Measurements from ENCODE around the gene CBX5. TPM values are rescaled to one million over a fixed set of nuclear protein-coding genes. Genes with fewer than 3 reads are reported as not detected.

The CBX5 gene
- total RNA-seq, 4 donors from 2014 or later: 13.2 to 26.4 (median 20.4) TPM

GRCh38 chr12:54210400-54210790 is 69.5 kb downstream of the CBX5 start:
- H3K4me3 ChIP-seq (ENCODE audit: low read depth, poor library complexity, severe bottlenecking): no peak overlapping the region
- 92 to 93% methylated on average over 5 of the region's 5 CpGs for WGBS, 2 donors
- no peak for TF ChIP-seq POLR2A (IDR thresholded peaks at IDR 0.05)
- TF ChIP-seq, protein P1, sequence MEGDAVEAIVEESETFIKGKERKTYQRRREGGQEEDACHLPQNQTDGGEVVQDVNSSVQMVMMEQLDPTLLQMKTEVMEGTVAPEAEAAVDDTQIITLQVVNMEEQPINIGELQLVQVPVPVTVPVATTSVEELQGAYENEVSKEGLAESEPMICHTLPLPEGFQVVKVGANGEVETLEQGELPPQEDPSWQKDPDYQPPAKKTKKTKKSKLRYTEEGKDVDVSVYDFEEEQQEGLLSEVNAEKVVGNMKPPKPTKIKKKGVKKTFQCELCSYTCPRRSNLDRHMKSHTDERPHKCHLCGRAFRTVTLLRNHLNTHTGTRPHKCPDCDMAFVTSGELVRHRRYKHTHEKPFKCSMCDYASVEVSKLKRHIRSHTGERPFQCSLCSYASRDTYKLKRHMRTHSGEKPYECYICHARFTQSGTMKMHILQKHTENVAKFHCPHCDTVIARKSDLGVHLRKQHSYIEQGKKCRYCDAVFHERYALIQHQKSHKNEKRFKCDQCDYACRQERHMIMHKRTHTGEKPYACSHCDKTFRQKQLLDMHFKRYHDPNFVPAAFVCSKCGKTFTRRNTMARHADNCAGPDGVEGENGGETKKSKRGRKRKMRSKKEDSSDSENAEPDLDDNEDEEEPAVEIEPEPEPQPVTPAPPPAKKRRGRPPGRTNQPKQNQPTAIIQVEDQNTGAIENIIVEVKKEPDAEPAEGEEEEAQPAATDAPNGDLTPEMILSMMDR (IDR thresholded peaks at IDR 0.05): no peak
- DNase-seq (ENCODE audit: low spot score in 2 of 2): no peak
- intact Hi-C loops (cut with DNase I; ENCODE audit: low total_unique reads): no loop called here

DNA sequence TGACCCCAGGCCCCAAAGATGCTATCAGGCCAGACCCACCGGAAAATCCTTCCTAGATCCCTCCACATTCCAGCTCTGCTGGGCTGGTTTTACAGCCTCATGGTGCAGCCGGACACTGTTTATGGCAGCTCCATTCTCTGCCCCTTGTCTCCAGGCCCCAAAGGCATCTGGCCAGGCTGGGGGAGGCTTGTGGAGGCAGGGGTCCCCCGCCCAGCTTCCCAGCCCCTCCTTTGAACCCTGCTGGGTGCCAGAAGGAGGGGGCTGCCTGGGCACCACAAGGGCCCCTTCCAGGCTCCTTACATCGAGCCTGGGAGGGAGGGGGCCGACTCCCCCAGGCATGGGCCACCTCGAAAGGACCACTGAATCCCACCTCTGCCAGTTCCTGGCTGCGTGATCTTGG is 71.3 kb downstream of the CBX5 start:
- TF ChIP-seq POLR2A (IDR thresholded peaks at IDR 0.05): no peak
- TF ChIP-seq, protein P1 (IDR thresholded peaks at IDR 0.05): no peak
- no peak for DNase-seq (ENCODE audit: low spot score in 2 of 2)
- H3K4me3 ChIP-seq (ENCODE audit: low read depth, poor library complexity, severe bottlenecking): no peak overlapping the region
- 62 to 66% methylated on average over 7 of the region's 7 CpGs for whole genome bisulfite sequencing, 2 donors
- intact Hi-C loops (cut with DNase I; ENCODE audit: low total_unique reads): no loop called here

DNA sequence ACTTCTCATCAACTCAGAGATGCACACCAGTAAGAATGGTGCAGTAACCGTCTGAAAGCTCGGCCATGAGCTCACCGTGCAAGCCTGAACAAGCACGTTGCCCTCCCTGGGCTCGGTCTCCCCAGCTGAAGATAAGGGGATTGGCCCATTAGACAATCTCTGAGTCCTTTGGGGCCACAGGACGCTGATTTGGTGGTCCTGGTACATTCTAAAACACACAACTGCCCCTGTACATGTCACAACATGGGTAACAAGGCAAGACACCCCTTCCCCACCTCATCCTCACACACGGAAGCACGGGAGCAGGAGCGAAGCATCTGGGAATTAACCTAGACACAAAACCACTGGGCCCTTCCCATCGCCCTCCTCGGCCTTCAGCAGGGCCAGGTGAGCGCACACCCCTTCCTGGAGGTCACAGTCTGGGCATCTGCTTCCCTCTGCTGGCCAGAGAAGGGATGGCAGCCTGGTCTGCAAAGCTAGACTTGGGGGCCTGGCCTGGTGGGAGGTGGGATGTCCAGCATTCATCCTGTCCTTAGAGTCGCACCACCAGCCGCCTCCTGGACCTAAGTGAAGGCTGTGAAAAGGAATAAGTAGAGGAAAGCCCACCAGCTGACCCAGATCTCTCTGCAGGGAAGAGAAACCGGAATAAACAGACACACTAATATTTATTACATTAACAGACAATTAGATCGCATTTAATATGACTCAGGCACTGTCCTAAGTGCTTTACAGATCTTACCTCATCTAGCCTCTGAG is 72.2 kb downstream of the CBX5 start:
- TF ChIP-seq POLR2A (IDR thresholded peaks at IDR 0.05): no peak
- TF ChIP-seq, protein P1 (IDR thresholded peaks at IDR 0.05): peak in 1 of 3 donors; percentile 68
- peak; percentile 69 to 96 for DNase-seq (ENCODE audit: low spot score in 2 of 2)
- H3K4me3 ChIP-seq (ENCODE audit: low read depth, poor library complexity, severe bottlenecking): no peak overlapping the region
- 28 to 29% methylated on average over 16 of the region's 16 CpGs for WGBS, 2 donors
- intact Hi-C loops (cut with DNase I; ENCODE audit: low total_unique reads): no loop called here

DNA sequence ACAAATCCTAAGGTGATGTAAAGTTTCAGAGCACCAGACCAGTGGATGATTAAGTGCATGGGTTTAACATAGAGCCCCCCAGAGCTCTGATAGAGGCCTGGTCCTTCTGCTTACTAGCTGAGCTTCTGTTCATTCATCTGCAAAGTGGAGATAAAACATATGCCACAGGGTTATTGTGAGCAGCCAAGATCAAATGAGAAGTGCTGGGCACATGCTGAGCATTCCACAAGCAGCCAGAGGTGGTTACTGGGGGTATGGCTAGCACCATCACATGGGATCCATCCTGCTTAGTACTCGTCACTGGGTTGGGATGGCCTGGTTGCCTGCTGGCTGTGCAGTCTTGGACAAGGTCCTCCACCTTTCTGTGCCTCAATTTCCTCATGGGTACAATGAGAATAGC is 73.1 kb downstream of the CBX5 start:
- intact Hi-C loops (cut with DNase I; ENCODE audit: low total_unique reads): no loop called here
- DNase-seq (ENCODE audit: low spot score in 2 of 2): no peak
- WGBS, 2 donors: 64 to 75% methylated on average over 1 of the region's 1 CpG
- H3K4me3 ChIP-seq (ENCODE audit: low read depth, poor library complexity, severe bottlenecking): no peak overlapping the region
- TF ChIP-seq POLR2A (IDR thresholded peaks at IDR 0.05): no peak
- TF ChIP-seq, protein P1 (IDR thresholded peaks at IDR 0.05): no peak

DNA sequence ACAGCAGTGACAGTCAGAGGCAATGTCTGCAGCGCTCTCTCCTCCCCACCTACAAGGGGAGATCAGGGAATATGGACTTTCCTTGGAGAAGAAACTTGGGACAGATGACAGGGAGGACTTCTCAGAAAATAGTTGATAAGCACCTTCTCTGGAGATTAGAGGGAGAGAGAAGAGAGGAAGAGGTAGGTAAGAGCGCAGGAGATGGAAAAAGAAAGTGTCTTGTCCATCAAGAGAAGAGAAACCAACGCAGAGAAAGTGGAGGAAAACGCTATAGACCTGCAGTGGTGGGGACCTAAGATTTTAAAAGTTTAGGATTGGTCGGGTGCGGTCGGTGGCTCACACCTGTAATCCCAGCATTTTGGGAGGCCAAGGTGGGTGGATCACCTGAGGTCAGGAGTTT is 75.6 kb downstream of the CBX5 start:
- TF ChIP-seq, protein P1 (IDR thresholded peaks at IDR 0.05): no peak
- TF ChIP-seq POLR2A (IDR thresholded peaks at IDR 0.05): no peak
- H3K4me3 ChIP-seq (ENCODE audit: low read depth, poor library complexity, severe bottlenecking): no peak overlapping the region
- WGBS, 2 donors: 94% methylated on average over 7 of the region's 7 CpGs
- intact Hi-C loops (cut with DNase I; ENCODE audit: low total_unique reads): no loop called here
- no peak for DNase-seq (ENCODE audit: low spot score in 2 of 2)

All from lower leg skin (tissue), 4 donors.